Effector memory CD4-positive, alpha-beta T cell (primary cell): ENCODE measurements around the gene PARG.
"Not testable (repeated sequence)": the region's sequence is repeated elsewhere in the genome, so short reads cannot be mapped to it uniquely, and the experiment has no call there.

Source experiments
- DNase-seq, 3 donors: peaks; one replicate each; pipeline ENCODE4 v3.0.0-alpha.2; 2020
- H3K27ac ChIP-seq: 2 replicates; pipeline ENCODE4 v1.7.0; 2013; ENCODE audit warnings: mild to moderate bottlenecking, low read length, moderate library complexity; ENCODE audit not compliant: insufficient read depth, poor library complexity, severe bottlenecking
- H3K27me3 ChIP-seq: replicated peaks from 2 replicates; pipeline ENCODE4 v1.7.0; 2013; ENCODE audit warnings: mild to moderate bottlenecking, low read length; ENCODE audit not compliant: insufficient read depth, control insufficient read depth, poor library complexity, severe bottlenecking
- H3K36me3 ChIP-seq: 2 replicates; pipeline ENCODE4 v1.7.0; 2013; ENCODE audit warnings: mild to moderate bottlenecking, low read length, moderate library complexity; ENCODE audit not compliant: control insufficient read depth, insufficient read depth
- H3K4me1 ChIP-seq: 2 replicates; pipeline ENCODE4 v1.7.0; 2013; ENCODE audit warnings: low read length, mild to moderate bottlenecking; ENCODE audit not compliant: control insufficient read depth, insufficient read depth, poor library complexity, severe bottlenecking
- H3K4me3 ChIP-seq: 2 replicates; pipeline ENCODE4 v1.7.0; 2013; ENCODE audit warnings: low read length, low read depth, mild to moderate bottlenecking; ENCODE audit not compliant: insufficient read depth, poor library complexity, severe bottlenecking
- H3K9me3 ChIP-seq: 2 replicates; pipeline ENCODE4 v1.7.0; 2013; ENCODE audit warnings: mild to moderate bottlenecking, low read length, moderate library complexity; ENCODE audit not compliant: control insufficient read depth

Gene PARG

DNA sequence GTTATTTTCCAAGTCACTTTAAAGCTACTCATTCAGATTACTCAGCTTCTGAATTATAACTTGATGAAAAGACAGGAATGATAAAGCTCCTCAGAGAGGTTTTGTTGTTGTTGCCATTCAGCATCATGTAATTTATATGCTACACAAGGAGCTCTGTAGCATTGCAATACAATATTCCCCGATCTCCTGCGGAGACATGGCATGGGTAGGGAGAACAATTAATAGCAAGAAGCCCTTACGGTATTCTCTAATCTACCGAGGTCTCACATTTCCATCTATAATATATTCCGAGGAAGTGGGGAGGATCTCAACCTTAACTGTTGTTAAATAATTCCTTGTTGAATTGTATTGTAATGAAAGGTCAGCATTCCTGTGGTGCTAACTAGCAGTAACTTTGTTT is 81.9 kb downstream of the PARG start:
- H3K27me3 ChIP-seq, H3K4me3 ChIP-seq, H3K9me3 ChIP-seq, DNase-seq, H3K36me3 ChIP-seq, H3K27ac ChIP-seq, H3K4me1 ChIP-seq: not testable (repeated sequence)

DNA sequence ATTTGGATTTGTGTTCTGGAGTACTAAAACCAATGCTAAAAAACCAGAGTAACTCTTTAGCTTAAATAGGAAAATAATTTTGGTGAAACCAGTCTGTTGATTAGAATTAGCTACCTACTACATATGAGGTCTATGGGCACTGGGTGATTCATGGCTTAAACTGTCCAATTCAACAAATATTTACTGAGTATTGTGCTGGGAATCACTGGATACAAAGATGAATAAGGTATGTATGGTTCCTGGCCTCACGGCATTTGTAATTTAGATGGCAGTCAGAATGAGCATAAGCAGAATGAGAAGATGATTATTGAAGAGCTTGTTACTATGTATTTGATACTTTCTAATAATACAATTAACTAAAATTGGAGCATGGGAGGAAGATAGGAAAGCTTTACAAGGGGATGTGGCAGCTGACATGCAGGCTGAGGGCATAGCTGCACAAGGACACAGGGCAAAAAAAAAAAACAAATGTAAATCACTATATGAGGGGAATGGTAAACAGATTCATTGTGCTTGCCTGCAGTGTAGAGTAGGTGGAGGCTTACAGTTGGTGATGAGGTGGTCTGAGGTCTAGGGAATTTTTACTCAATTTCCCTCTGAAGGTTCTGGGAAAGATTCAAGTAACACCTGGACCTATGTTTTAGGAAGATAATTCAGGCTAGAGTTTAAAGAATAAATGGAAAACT is 83.0 kb downstream of the PARG start:
- not testable (repeated sequence) for H3K27ac ChIP-seq, H3K36me3 ChIP-seq, DNase-seq, H3K4me3 ChIP-seq, H3K4me1 ChIP-seq, H3K9me3 ChIP-seq, H3K27me3 ChIP-seq

DNA sequence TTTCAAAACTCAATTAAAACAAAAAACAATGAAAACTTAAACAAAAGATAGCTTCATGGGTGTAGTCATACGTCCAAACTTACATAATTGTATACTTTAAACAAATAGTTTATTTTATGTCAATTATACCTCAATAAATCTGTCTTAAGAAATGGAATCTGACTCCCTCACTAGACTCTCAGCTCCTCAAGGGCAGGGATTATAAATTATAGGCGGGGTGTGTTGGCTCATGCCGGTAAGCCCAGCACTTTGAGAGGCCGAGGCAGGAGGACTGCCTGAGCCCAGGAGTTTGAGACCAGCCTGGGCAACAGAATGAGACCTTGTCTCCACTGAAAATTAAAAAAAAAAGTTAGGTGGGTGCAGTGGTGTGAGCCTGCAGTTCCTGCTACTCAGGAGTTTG is 92.3 kb downstream of the PARG start:
- H3K27ac ChIP-seq, H3K36me3 ChIP-seq, DNase-seq, H3K27me3 ChIP-seq, H3K9me3 ChIP-seq, H3K4me3 ChIP-seq, H3K4me1 ChIP-seq: not testable (repeated sequence)

DNA sequence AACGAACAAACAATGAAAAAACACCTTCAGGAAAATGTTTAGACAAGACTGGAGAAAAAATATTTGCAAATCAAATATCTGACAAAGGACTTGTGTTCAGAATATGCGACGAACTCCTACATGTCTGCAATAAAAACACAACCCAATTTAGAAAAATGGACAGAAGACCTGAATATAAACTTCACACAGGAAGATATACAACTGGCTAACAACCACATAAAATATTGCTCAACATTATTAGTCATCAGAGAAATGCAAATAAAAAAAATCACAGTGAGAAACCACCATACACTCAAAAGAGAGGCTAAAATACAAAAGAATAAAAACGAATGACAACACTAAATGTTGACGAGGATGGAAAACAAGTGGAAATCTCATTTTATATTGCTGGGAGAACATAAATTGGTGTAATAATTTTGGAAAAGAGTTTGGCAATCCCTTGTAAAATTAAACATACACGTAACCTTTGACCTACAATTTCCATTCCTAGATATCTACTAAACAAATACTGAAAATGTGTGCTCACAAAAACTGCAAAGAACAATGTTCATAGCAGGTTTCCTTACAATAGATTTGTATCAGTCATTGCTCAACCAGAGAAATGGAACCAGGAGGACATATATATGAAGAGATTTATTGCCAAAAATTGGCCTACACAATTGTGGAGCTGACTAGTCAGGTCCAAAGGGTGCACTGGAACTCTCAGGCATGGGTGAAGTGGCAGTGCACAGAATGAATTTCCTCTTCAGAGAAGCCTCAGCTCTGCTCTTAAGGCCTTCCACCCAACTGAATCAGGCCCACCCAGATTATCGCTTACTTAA is 96.8 kb downstream of the PARG start:
- Histone ChIP-seq H3K4me3 (no peak overlapping the region), H3K36me3 (peaks cover 8% of the 10 kb centered on the region), H3K9me3 (no peaks in the 10 kb centered on the region), H3K4me1 (no peaks in the 10 kb centered on the region), H3K27ac (no peak overlapping the region), H3K27me3 (no peaks in the 10 kb centered on the region)
- no peak for DNase-seq

DNA sequence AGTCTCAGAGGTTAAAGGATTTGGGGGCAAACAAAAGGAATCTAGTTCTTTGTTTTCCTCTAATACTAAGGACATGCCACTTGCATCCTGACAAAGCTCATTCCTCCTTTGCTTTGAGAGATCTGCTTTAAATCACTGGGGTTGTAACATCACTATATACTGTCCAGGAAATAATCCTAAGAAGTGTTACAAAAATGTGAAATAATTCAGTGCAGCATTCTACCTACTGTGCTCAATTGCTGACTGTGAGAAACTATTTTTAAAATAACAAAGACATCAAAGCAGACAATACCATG is 99.5 kb downstream of the PARG start:
- not testable (repeated sequence) for H3K27ac ChIP-seq, H3K4me3 ChIP-seq, H3K27me3 ChIP-seq, H3K4me1 ChIP-seq, DNase-seq, H3K9me3 ChIP-seq
- peaks cover 29% of the 10 kb centered on the region for H3K36me3 ChIP-seq

DNA sequence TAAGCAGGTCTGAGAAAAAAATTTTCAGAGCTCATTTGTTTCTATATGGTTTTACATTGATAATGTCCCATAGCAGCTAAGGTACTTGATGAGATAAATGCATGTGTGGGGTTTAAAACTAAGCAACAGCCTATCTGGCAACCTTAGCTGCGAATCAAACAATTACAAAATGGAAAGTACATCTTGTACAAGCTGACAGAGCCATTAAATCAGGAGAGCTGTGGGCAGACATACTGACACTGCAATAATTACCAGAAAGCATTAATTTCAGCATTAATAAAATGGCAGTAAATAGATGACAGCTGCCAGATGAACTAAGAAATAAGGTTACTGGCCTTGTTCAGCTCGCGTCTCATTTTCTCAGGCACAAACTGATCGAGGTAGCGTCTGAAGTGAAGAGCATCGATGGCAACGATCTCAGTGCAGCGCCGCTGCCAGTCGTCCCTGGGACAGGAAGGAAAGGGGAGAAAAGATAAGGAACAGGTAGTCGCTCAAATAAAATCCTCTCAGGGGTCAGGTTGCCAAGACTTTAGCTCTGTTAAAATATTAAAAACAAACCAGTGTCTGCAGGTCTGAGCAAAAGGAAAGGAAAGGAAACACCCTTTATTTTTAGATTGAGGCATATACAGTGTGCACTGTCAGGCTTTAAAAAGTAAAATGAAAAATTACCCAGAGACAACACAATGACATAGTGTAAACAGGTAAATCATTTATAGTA is 100.1 kb downstream of the PARG start:
- H3K27ac ChIP-seq, result no peak overlapping the region
- H3K9me3 ChIP-seq, result no peaks in the 10 kb centered on the region
- H3K36me3 ChIP-seq, result peaks cover 29% of the 10 kb centered on the region
- H3K4me3 ChIP-seq, result no peak overlapping the region
- H3K4me1 ChIP-seq, result no peaks in the 10 kb centered on the region
- no peaks in the 10 kb centered on the region for H3K27me3 ChIP-seq
- no peak for DNase-seq

DNA sequence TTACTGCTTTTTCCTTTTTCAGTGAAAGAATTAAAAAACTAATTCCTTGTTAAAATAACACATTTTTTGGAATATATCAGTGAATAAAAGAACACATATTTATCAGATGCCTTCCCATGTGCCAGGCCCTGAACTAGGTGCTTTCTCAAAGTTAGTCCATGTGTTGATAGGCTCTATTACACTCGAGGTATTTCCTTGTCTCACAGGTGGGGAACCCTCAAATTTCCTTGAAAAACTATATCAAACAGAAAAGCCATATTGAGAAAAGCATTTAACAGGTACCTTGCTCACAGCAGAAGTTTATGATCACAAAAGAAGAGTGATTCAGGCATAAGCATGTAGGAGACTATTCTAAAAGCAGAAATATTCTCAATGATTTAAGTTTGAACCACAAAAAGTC is 104.1 kb downstream of the PARG start:
- no peak for DNase-seq
- no peaks in the 10 kb centered on the region for H3K4me1 ChIP-seq
- H3K27ac ChIP-seq, result no peak overlapping the region
- no peaks in the 10 kb centered on the region for H3K27me3 ChIP-seq
- H3K9me3 ChIP-seq, result no peaks in the 10 kb centered on the region
- H3K36me3 ChIP-seq, result peaks cover 31% of the 10 kb centered on the region
- no peak overlapping the region for H3K4me3 ChIP-seq

DNA sequence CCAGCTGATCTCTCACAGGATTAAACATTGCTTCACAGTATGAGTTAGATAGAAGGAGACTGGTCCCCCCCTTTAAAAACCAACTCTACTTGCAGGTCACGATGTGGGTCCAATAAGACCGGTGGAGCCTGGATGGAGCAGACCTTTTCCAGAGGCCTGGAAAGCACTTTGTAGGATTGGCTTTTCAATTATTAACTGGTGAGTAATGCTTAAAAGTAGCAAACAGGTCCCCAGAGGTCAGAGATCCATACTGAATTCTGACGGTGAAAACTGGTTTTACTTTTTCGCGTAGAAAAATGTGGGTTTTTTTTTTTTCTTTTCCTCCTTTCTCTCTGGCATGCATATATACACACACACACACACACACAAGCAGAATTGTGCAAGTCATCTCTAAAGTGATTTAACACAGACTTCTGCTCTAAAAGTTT is 104.8 kb downstream of the PARG start:
- H3K27me3 ChIP-seq, result no peaks in the 10 kb centered on the region
- H3K36me3 ChIP-seq, result peaks cover 26% of the 10 kb centered on the region
- H3K9me3 ChIP-seq, result no peaks in the 10 kb centered on the region
- no peak overlapping the region for H3K27ac ChIP-seq
- H3K4me1 ChIP-seq, result no peaks in the 10 kb centered on the region
- no peak overlapping the region for H3K4me3 ChIP-seq
- DNase-seq, result no peak

DNA sequence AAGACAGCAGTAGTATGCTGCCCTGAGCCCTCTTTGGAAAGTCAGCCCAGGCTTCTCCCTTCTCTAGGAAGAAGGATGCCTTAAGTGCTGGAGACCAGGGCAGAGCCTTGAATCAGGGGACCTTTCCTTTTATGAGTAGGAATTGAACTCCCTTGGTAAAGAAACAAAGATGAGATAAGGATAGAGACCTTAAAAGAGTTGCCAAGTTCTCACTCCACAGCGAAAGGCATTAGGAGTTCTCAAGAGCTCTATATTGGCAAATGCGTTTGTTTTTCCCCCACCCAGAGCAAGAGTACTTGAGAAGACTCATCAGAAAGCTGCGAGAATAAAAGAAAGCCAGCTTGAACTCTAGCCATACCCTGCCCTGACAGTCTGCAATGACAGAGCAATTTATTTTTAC is 106.9 kb downstream of the PARG start:
- H3K9me3 ChIP-seq, result no peaks in the 10 kb centered on the region
- H3K36me3 ChIP-seq, result peaks cover 26% of the 10 kb centered on the region
- no peak for DNase-seq
- H3K4me3 ChIP-seq, result no peak overlapping the region
- no peaks in the 10 kb centered on the region for H3K27me3 ChIP-seq
- no peaks in the 10 kb centered on the region for H3K4me1 ChIP-seq
- H3K27ac ChIP-seq, result no peak overlapping the region

DNA sequence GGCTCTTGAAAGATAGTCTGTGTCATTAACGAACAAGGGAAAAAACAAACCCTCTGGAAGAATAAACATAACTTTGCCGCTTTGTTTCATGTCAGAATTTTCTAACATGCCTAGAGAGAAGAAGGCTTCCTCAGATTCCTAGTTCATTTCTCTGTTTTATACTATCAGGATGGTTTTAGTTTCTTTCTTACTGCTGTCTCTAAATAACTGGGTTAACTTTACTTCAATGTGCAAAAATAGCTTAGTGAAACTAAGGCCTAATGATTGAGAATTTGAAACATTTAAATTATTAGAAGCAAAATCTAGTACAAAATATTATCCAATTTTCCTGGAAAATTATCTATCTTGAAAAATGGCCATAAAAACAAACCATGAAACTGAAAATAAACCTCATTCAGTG is 107.6 kb downstream of the PARG start:
- no peak for DNase-seq
- Histone ChIP-seq H3K36me3 (peaks cover 19% of the 10 kb centered on the region), H3K4me3 (no peak overlapping the region), H3K27ac (no peak overlapping the region), H3K9me3 (no peaks in the 10 kb centered on the region), H3K27me3 (no peaks in the 10 kb centered on the region), H3K4me1 (no peaks in the 10 kb centered on the region)
